HG02840 (cell line): Measurements from ENCODE around the gene PA2G4.
"Not testable (repeated sequence)": the region's sequence is repeated elsewhere in the genome, so short reads cannot be mapped to it uniquely, and the experiment has no call there.

Experiments
- ATAC-seq: cut with Tn5 transposase; IDR thresholded peaks from one replicate; pipeline ENCODE4 v1.9.1; 2021; ENCODE audit warnings: mild to moderate bottlenecking, moderate library complexity, moderate number of reproducible peaks; ENCODE audit not compliant: unreplicated experiment, low FRiP score

The PA2G4 gene

GRCh38 chr12:56098592-56098991, 5.8 kb upstream of the PA2G4 start:
- ATAC-seq, result no peak

GRCh38 chr12:56099787-56100186, 4.6 kb upstream of the PA2G4 start:
- ATAC-seq, result no peak

- no peak for ATAC-seq
These were observed 3.3 kb upstream of the PA2G4 start for GRCh38 chr12:56101045-56101444.

GRCh38 chr12:56102683-56103065, 1.7 kb upstream of the PA2G4 start:
- ATAC-seq, result no peak

GRCh38 chr12:56103066-56103711, 1.2 kb upstream of the PA2G4 start:
- no peak for ATAC-seq

- ATAC-seq, result no peak
These were observed 593 bp upstream of the PA2G4 start for GRCh38 chr12:56103823-56104108.

- ATAC-seq, result no peak
These were observed 653 bp downstream of the PA2G4 start for GRCh38 chr12:56104815-56105608.

GRCh38 chr12:56105609-56105902, 1.2 kb downstream of the PA2G4 start:
- no peak for ATAC-seq

GRCh38 chr12:56107242-56107641, 2.9 kb downstream of the PA2G4 start:
- ATAC-seq, result no peak

GRCh38 chr12:56110571-56110970, 6.2 kb downstream of the PA2G4 start:
- ATAC-seq, result no peak

- ATAC-seq, result no peak
These were observed 9.7 kb downstream of the PA2G4 start for GRCh38 chr12:56114084-56114483.

GRCh38 chr12:56115329-56115728, 11.0 kb downstream of the PA2G4 start:
- no peak for ATAC-seq

GRCh38 chr12:56116267-56117081, 12.1 kb downstream of the PA2G4 start, which contains the start of gene RPL41:
RPL41 (plus strand) TSS chr12:56116633.
- ATAC-seq, result peak; percentile 45

GRCh38 chr12:56117082-56117706, 12.8 kb downstream of the PA2G4 start:
- not testable (repeated sequence) for ATAC-seq

GRCh38 chr12:56117778-56118687, 13.7 kb downstream of the PA2G4 start, which contains the start of gene ZC3H10:
ZC3H10 (plus strand) TSS chr12:56118266; CDS start chr12:56120563, 2,297 bp downstream.
- peak; percentile 78 for ATAC-seq

- ATAC-seq, result no peak
These were observed 14.5 kb downstream of the PA2G4 start for GRCh38 chr12:56118688-56119357.

- no peak for ATAC-seq
These were observed 15.0 kb downstream of the PA2G4 start for GRCh38 chr12:56119361-56119796.

GRCh38 chr12:56120158-56120846, 15.9 kb downstream of the PA2G4 start:
- no peak for ATAC-seq
